ENCODE results near the gene DST. TPM values are rescaled to one million over a fixed set of nuclear protein-coding genes. Genes with fewer than 3 reads are reported as not detected.

Gene DST
- total RNA-seq, 2 experiments from 2014 or later: 0.76 to 0.79 TPM

DNA sequence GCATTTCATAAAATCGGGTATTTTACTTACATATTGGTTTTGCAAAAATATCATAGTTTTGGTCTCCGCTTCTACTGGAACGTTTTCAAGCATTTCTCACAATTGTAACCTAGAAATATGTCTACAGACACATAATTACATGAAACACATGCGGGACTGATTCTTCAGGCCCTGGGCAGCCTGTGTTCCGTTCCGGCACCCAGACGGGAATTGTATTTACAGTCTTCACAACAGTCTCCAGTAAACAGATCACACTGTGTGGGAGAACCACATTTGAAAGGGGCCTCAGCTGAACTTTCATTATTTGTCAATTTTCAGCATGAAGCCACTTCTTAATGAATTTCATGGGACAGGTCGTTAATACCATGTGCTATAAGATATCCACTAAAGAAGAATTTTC is 196.9 kb downstream of the DST start:
- DNase-seq (no peak), ATAC-seq (no peak)
- POLR2A ChIA-PET: no interaction called here
- H3K4me1 Mint-ChIP-seq (ENCODE audit: low read depth): no peaks in the 10 kb centered on the region
- no peaks in the 10 kb centered on the region for H3K27me3 Mint-ChIP-seq (ENCODE audit: low read depth)
- no peak overlapping the region for H3K4me3 Mint-ChIP-seq
- no peak overlapping the region for H3K27ac Mint-ChIP-seq
- no peaks in the 10 kb centered on the region for H3K9me3 Mint-ChIP-seq (ENCODE audit: insufficient read depth)
- no peaks in the 10 kb centered on the region for H3K36me3 Mint-ChIP-seq (ENCODE audit: low read depth)
- CTCF ChIA-PET: no interaction called here

DNA sequence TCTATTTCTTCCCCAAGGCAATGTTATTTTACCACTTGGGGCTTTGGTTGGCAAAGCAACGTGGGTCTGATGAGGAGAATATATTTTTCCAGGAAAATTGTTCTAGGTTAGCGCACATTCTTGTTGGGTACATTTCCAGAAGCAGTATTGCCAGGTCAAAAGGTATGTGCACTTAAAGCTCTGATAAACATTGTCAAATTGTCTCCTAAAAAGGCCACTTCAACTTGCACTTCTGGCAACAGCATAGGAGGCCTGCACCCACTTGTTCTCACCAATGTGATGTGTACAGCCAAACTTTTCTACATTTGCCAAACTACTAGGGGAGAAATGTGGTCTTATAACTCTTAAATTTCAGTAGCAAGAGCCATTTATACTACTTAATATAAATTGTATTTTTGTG is 197.8 kb downstream of the DST start:
- ChIA-PET CTCF (no interaction called here), POLR2A (no interaction called here)
- no peak overlapping the region for H3K27ac Mint-ChIP-seq
- no peaks in the 10 kb centered on the region for H3K4me1 Mint-ChIP-seq (ENCODE audit: low read depth)
- H3K4me3 Mint-ChIP-seq: no peak overlapping the region
- ATAC-seq (no peak), DNase-seq (no peak)
- peaks cover 4% of the 10 kb centered on the region for H3K9me3 Mint-ChIP-seq (ENCODE audit: insufficient read depth)
- no peaks in the 10 kb centered on the region for H3K36me3 Mint-ChIP-seq (ENCODE audit: low read depth)
- no peaks in the 10 kb centered on the region for H3K27me3 Mint-ChIP-seq (ENCODE audit: low read depth)

GRCh38 chr6:56440551-56440981 is 202.1 kb downstream of the DST start:
- ChIA-PET CTCF (interaction anchor here (0.6 kb wide), 1 partner anchor 26 kb away, joined by 3 read pairs; no protein-coding TSS in a partner anchor), POLR2A (no interaction called here)
- no peak overlapping the region for H3K27ac Mint-ChIP-seq
- peaks cover 4% of the 10 kb centered on the region for H3K9me3 Mint-ChIP-seq (ENCODE audit: insufficient read depth)
- H3K4me1 Mint-ChIP-seq (ENCODE audit: low read depth): no peaks in the 10 kb centered on the region
- no peaks in the 10 kb centered on the region for H3K36me3 Mint-ChIP-seq (ENCODE audit: low read depth)
- no peak overlapping the region for H3K4me3 Mint-ChIP-seq
- ATAC-seq: no peak
- no peaks in the 10 kb centered on the region for H3K27me3 Mint-ChIP-seq (ENCODE audit: low read depth)
- DNase-seq: no peak

DNA sequence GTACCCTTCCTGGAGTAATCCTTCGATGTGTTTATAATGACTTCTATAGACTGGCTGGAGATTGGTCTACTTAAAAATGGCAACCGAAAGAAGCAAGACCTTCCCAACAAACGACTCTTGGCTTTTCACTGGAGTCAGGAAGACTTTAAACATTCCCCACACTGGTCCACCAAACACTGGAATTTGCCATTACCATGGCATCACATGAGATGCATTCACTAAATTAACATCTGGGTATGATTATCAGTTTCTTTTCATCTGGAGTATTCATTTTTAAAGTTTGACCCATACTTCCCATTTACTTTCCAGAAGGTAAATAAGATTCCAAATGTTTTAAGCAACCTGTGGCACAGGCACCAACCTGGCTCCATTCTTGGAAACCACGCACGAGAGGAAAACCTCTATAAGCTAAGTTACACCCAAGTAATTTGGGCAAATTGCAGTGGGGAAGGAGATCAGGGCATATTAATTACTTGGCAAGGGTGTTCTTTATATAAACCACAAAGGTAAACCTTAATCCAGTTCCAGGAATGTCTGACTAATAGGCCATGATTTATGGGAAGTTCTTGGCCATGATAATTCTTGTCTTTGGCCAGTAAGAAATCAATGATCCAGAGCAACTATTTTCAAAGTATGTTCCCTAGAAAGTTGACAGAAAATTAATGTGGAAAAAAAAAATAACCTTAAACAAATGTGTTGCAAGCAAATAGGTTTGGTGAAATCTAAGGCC is 205.4 kb downstream of the DST start:
- POLR2A ChIA-PET: no interaction called here
- CTCF ChIA-PET: no interaction called here
- Mint-ChIP-seq H3K36me3 (ENCODE audit: low read depth) (no peaks in the 10 kb centered on the region), H3K4me3 (no peak overlapping the region), H3K27ac (no peak overlapping the region), H3K4me1 (ENCODE audit: low read depth) (no peaks in the 10 kb centered on the region), H3K9me3 (ENCODE audit: insufficient read depth) (peaks cover 4% of the 10 kb centered on the region), H3K27me3 (ENCODE audit: low read depth) (no peaks in the 10 kb centered on the region)
- DNase-seq: no peak
- ATAC-seq: no peak

GRCh38 chr6:56435754-56436153 is 206.9 kb downstream of the DST start:
- Mint-ChIP-seq H3K27me3 (ENCODE audit: low read depth) (no peaks in the 10 kb centered on the region), H3K4me1 (ENCODE audit: low read depth) (no peaks in the 10 kb centered on the region), H3K36me3 (ENCODE audit: low read depth) (no peaks in the 10 kb centered on the region), H3K4me3 (no peak overlapping the region), H3K9me3 (ENCODE audit: insufficient read depth) (peaks cover 4% of the 10 kb centered on the region), H3K27ac (no peak overlapping the region)
- ChIA-PET POLR2A (no interaction called here), CTCF (no interaction called here)
- DNase-seq: no peak
- ATAC-seq: no peak

- Mint-ChIP-seq H3K36me3 (ENCODE audit: low read depth) (no peaks in the 10 kb centered on the region), H3K4me3 (no peak overlapping the region), H3K27ac (no peak overlapping the region), H3K4me1 (ENCODE audit: low read depth) (no peaks in the 10 kb centered on the region), H3K27me3 (ENCODE audit: low read depth) (no peaks in the 10 kb centered on the region), H3K9me3 (ENCODE audit: insufficient read depth) (peaks cover 3% of the 10 kb centered on the region)
- ATAC-seq: no peak
- CTCF ChIA-PET: no interaction called here
- POLR2A ChIA-PET: no interaction called here
- DNase-seq: no peak
Measured at GRCh38 chr6:56435326-56435725, 207.4 kb downstream of the DST start.

- no peak for ATAC-seq
- Mint-ChIP-seq H3K27me3 (ENCODE audit: low read depth) (no peaks in the 10 kb centered on the region), H3K4me1 (ENCODE audit: low read depth) (no peaks in the 10 kb centered on the region), H3K27ac (no peak overlapping the region), H3K9me3 (ENCODE audit: insufficient read depth) (peaks cover 4% of the 10 kb centered on the region), H3K36me3 (ENCODE audit: low read depth) (no peaks in the 10 kb centered on the region), H3K4me3 (no peak overlapping the region)
- POLR2A ChIA-PET: no interaction called here
- DNase-seq: no peak
- CTCF ChIA-PET: no interaction called here
Measured at GRCh38 chr6:56434606-56435005, 208.1 kb downstream of the DST start.

DNA sequence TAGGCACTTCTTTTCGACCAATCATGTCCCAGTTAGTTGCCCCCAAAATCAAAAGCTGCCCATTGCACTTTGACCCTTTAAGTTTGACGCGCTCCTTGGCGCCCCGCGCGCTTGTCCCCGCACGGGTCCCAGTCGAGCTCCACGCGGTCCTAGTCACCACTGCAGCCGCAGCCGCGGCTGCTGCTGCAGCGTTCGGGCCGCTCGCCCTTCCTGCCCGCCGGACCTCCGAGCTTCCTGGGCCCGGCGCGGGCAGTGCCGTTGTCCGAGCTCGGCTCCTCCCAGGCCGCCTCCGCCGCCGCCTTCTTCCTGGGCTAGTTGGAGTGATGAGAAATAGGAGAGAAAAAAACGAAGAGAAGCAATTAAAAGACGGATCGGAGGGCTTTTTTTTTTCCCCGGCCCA is 209.6 kb downstream of the DST start:
- ChIA-PET POLR2A (no interaction called here), CTCF (no interaction called here)
- Mint-ChIP-seq H3K4me1 (ENCODE audit: low read depth) (no peaks in the 10 kb centered on the region), H3K27ac (no peak overlapping the region), H3K9me3 (ENCODE audit: insufficient read depth) (peaks cover 4% of the 10 kb centered on the region), H3K27me3 (ENCODE audit: low read depth) (no peaks in the 10 kb centered on the region), H3K4me3 (no peak overlapping the region), H3K36me3 (ENCODE audit: low read depth) (no peaks in the 10 kb centered on the region)
- no peak for ATAC-seq
- DNase-seq: no peak

DNA sequence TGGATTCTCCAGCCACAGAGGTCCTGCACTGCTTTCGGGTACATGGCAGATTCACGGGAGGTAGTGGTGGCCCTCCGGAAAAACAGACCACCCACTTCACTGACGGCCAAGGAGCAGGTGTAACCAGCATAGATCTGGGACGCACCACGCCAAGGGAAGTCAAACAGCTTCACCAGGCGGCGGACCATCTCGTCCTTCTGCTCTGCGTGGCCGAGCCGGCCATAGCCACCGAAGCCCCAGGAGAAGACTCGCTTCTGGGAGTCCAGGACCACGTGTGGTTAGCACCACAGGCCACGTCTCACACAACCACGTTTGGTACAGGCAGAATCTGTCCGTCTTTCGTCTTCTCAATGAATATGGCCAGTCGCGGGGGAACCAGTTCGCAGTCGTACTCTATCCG is 210.5 kb downstream of the DST start:
- H3K4me1 Mint-ChIP-seq (ENCODE audit: low read depth): no peaks in the 10 kb centered on the region
- ATAC-seq (no peak), DNase-seq (no peak)
- ChIA-PET POLR2A (no interaction called here), CTCF (no interaction called here)
- H3K9me3 Mint-ChIP-seq (ENCODE audit: insufficient read depth): peaks cover 4% of the 10 kb centered on the region
- no peaks in the 10 kb centered on the region for H3K36me3 Mint-ChIP-seq (ENCODE audit: low read depth)
- no peak overlapping the region for H3K4me3 Mint-ChIP-seq
- H3K27me3 Mint-ChIP-seq (ENCODE audit: low read depth): no peaks in the 10 kb centered on the region
- no peak overlapping the region for H3K27ac Mint-ChIP-seq

- Mint-ChIP-seq H3K4me1 (ENCODE audit: low read depth) (no peaks in the 10 kb centered on the region), H3K9me3 (ENCODE audit: insufficient read depth) (peaks cover 4% of the 10 kb centered on the region), H3K36me3 (ENCODE audit: low read depth) (no peaks in the 10 kb centered on the region), H3K4me3 (no peak overlapping the region), H3K27ac (no peak overlapping the region), H3K27me3 (ENCODE audit: low read depth) (no peaks in the 10 kb centered on the region)
- ATAC-seq: no peak
- POLR2A ChIA-PET: no interaction called here
- DNase-seq: no peak
- CTCF ChIA-PET: no interaction called here
Measured at GRCh38 chr6:56430629-56431600, 211.8 kb downstream of the DST start.

- Mint-ChIP-seq H3K27ac (no peak overlapping the region), H3K4me3 (no peak overlapping the region), H3K36me3 (ENCODE audit: low read depth) (no peaks in the 10 kb centered on the region), H3K9me3 (ENCODE audit: insufficient read depth) (no peaks in the 10 kb centered on the region), H3K27me3 (ENCODE audit: low read depth) (peaks cover 2% of the 10 kb centered on the region), H3K4me1 (ENCODE audit: low read depth) (no peaks in the 10 kb centered on the region)
- ChIA-PET POLR2A (no interaction called here), CTCF (no interaction called here)
- ATAC-seq (no peak), DNase-seq (no peak)
Measured at GRCh38 chr6:56424542-56425083, 218.1 kb downstream of the DST start.

DNA sequence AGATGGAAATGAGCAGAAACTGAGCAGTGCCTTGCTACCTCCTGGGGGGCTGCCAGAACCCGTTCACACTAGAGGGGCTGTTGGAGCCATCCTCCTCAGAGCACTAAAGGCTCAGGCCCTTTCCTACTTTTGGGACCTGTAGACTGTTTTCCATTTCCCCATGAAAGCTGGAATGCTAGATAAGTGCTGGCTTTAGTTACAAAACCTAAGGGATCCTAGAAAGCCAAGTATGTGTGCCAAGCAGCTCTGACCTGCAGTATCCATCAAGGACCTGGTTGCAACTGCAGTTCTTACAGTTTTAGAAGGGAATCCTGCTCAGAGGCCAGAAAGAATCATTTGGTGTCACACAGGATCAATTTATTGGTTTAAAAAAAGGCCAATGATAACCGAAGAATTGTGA is 218.6 kb downstream of the DST start:
- no peak for DNase-seq
- peaks cover 2% of the 10 kb centered on the region for H3K27me3 Mint-ChIP-seq (ENCODE audit: low read depth)
- POLR2A ChIA-PET: no interaction called here
- no peaks in the 10 kb centered on the region for H3K4me1 Mint-ChIP-seq (ENCODE audit: low read depth)
- no peak overlapping the region for H3K4me3 Mint-ChIP-seq
- no peaks in the 10 kb centered on the region for H3K36me3 Mint-ChIP-seq (ENCODE audit: low read depth)
- H3K27ac Mint-ChIP-seq: no peak overlapping the region
- CTCF ChIA-PET: no interaction called here
- no peak for ATAC-seq
- H3K9me3 Mint-ChIP-seq (ENCODE audit: insufficient read depth): no peaks in the 10 kb centered on the region

Data from activated CD8-positive, alpha-beta T cell treated with anti-CD3 and anti-CD28 coated beads, Interleukin-2, amount 10 ng/mL, durations not matched to agents 7 days and 5 days (primary cell).